ENCODE measurements around the gene NIPAL1.

The NIPAL1 gene

GRCh38 chr4:48068182-48068581 is 51.6 kb downstream of the NIPAL1 start:
- DNase-seq = no peak

GRCh38 chr4:48069026-48069425 is 52.5 kb downstream of the NIPAL1 start:
- DNase-seq = no peak

- no peak for DNase-seq
Observed at GRCh38 chr4:48071191-48071590, 54.6 kb downstream of the NIPAL1 start.

- no peak for DNase-seq
Observed at GRCh38 chr4:48073567-48074103, 57.1 kb downstream of the NIPAL1 start.

GRCh38 chr4:48074657-48075056 is 58.1 kb downstream of the NIPAL1 start:
- no peak for DNase-seq

GRCh38 chr4:48078425-48078824 is 61.9 kb downstream of the NIPAL1 start:
- DNase-seq = no peak

- no peak for DNase-seq
Observed at GRCh38 chr4:48078862-48079655, 62.5 kb downstream of the NIPAL1 start.

- no peak for DNase-seq
Observed at GRCh38 chr4:48079972-48080391, 63.4 kb downstream of the NIPAL1 start.

DNA sequence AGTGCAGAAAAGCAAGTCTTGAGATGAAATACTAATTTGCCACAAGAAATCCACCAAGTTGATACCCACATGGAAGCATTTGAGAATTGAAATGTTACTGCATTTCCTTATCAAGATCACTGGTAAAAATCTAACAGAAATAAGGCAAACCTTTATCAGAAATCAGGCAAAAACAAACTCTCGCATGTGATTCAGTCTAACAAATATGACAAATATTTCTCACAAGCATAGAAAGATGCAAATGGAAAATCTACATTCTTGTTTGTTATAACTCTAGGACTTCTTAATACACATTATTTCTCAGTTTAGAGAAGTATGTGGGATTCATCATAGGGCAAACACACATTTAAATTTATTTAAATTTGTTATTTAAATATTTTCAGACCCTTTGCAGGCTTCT is 64.6 kb downstream of the NIPAL1 start:
- no peak for DNase-seq

DNA sequence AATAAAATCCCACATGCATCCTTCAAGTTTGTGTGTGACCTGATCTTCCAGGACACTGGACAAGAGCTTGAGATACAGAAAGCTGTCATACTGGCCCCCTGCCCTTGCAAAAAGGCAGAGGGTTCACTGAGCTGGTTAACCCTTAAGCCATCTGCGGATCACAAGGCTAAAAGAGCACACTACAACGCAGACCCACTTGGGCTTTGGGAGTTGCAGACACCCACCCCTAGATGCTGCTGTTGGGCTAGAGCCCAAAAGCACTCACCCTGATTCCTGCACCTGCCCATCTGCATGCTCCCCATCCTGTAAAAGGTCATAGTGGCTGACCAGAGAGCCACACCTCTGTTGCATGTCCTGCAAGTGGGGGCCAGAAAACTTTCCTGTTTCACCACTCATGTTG is 66.4 kb downstream of the NIPAL1 start:
- DNase-seq = no peak

DNA sequence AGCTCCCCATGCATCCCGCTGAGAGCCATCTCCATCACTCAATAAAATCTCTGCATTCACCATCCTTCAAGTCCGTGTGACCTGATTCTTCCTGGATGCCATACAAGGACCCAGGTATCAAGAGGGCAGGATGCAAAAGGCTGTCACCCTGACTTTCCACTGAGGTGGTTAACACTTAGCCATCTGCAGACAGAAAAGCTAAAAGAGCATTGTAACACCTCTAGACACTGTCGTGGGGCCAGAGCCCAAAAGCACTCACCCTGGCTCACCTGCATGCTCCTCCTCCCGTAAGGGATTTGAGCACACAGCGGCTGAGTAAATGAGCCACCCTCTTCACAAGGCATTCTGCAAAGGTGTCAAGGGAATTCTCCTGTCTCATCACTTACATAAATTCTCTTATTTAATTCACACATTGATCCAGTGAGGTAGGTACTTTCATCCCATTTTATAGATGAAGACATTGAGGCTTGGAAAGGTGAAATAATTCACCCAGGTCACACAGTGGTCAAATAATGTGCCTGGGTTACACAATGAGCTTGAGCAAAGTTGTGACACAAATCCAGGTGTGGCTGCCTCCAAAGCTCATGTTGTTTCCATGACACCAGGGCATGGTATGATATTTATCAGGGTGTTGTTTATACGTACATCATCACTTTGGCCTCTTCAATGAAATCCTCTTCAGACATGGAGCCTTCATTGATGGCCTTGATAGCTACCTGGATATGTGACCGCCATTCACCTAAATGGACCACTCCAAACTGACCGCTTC is 69.4 kb downstream of the NIPAL1 start:
- DNase-seq = no peak

Data from CD4-positive, alpha-beta T cell treated with Interleukin-6 for 4 hours (primary cell).